PC-9 (cell line): ENCODE measurements around the gene POLA1.

Experiments
- EZH2 ChIP-seq: fragments of 200-600 bp; sonication (generic); IDR thresholded peaks from 2 replicates; pipeline ENCODE4 v1.8.0; 2017; ENCODE audit warnings: antibody characterized with exemption, low read depth
- TF ChIP-seq, protein P1 (sequence below): fragments of 200-600 bp; sonication (generic); conservative IDR thresholded peaks from 2 replicates; pipeline ENCODE4 v1.6.1; 2017; ENCODE audit warnings: mixed run types, antibody characterized with exemption, mild to moderate bottlenecking, moderate library complexity

GRCh38 chrX:24870143-24870542, 176.4 kb downstream of the POLA1 start:
- TF ChIP-seq, protein P1, sequence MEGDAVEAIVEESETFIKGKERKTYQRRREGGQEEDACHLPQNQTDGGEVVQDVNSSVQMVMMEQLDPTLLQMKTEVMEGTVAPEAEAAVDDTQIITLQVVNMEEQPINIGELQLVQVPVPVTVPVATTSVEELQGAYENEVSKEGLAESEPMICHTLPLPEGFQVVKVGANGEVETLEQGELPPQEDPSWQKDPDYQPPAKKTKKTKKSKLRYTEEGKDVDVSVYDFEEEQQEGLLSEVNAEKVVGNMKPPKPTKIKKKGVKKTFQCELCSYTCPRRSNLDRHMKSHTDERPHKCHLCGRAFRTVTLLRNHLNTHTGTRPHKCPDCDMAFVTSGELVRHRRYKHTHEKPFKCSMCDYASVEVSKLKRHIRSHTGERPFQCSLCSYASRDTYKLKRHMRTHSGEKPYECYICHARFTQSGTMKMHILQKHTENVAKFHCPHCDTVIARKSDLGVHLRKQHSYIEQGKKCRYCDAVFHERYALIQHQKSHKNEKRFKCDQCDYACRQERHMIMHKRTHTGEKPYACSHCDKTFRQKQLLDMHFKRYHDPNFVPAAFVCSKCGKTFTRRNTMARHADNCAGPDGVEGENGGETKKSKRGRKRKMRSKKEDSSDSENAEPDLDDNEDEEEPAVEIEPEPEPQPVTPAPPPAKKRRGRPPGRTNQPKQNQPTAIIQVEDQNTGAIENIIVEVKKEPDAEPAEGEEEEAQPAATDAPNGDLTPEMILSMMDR: no peak
- TF ChIP-seq EZH2: no peak
